ENCODE results near the gene IQCN. TPM values are rescaled to one million over a fixed set of nuclear protein-coding genes. Genes with fewer than 3 reads are reported as not detected.
A peak's percentile ranks its signal among the peaks of the same experiment; 100 is the strongest.

IQCN gene
- total and polyA plus RNA-seq, 10 of the 15 experiments (the other 5 are each of a cell fraction or from before 2014, with no cell fraction given), result 0.01 to 0.54 (median 0.23) TPM; not detected in 3

- Histone ChIP-seq H3K4me1 (ENCODE audit: control insufficient read depth, insufficient read depth, low read length) (peaks cover 5% of the 10 kb centered on the region), H3K4me3 (no peak overlapping the region), H3K36me3 (ENCODE audit: control insufficient read depth in 2 of 2, insufficient read depth in 2 of 2, low read length in 1 of 2) (no peaks in the 10 kb centered on the region), H3K27ac (ENCODE audit: control insufficient read depth, insufficient read depth) (no peak overlapping the region), H3K4me2 (ENCODE audit: control insufficient read depth, insufficient read depth) (no peak overlapping the region), H3K9ac (ENCODE audit: control insufficient read depth, insufficient read depth, low read length) (no peak overlapping the region), H2AFZ (ENCODE audit: control insufficient read depth, low read depth, low read length) (no peak overlapping the region), H4K20me1 (ENCODE audit: control insufficient read depth, insufficient read depth) (no peaks in the 10 kb centered on the region), H3K27me3 (replicated peaks in 1 of 2; ENCODE audit: control insufficient read depth in 2 of 2, insufficient read depth in 2 of 2, low read length in 1 of 2) (no peaks in the 10 kb centered on the region; a peak in 1 of 4 replicates), H3K9me3 (replicated peaks; ENCODE audit: control insufficient read depth, insufficient read depth, low read length) (no peaks in the 10 kb centered on the region), H3K79me2 (ENCODE audit: control insufficient read depth, insufficient read depth, low read length) (no peaks in the 10 kb centered on the region)
- ChIA-PET POLR2A (interaction anchor here (0.9 to 1.7 kb wide), 3 partner anchors 29 to 62 kb away, joined by 3 to 4 read pairs (median 4); no protein-coding TSS in a partner anchor), RAD21 (ENCODE audit: unreplicated experiment) (interaction anchor here (0.7 to 8.7 kb wide), 9 partner anchors 9 to 75 kb away, joined by 3 to 175 read pairs (median 10); partner anchors contain the start of genes MPV17L2 and RAB3A), CTCF (interaction anchor here (1.1 to 8.0 kb wide), 17 partner anchors 8 to 190 kb away, joined by 3 to 213 read pairs (median 10); partner anchors contain the start of genes LSM4, MPV17L2 and RAB3A), SMC1A (ENCODE audit: uncharacterized antibody, unreplicated experiment) (interaction anchor here (0.8 to 7.6 kb wide), 9 partner anchors 25 to 157 kb away, joined by 3 to 121 read pairs (median 7); partner anchors contain the start of genes MPV17L2 and RAB3A)
- peak; percentile 47; the same call in 2 of the 3 replicates for ATAC-seq
- WGBS (ENCODE audit: insufficient coverage, insufficient replicate concordance, low lambda C conversion rate, missing lambda C conversion rate), result 49% methylated on average over 5 of the region's 5 CpGs
- no peak for DNase-seq (ENCODE audit: low read depth, low spot score)
- no TSS peak for BruUV-seq (replicated peaks)
- in situ Hi-C loops (cut with MboI), result no loop called here
- FAIRE-seq, result no peak
- intact Hi-C loops (cut with micrococcal nuclease; ENCODE audit: unreplicated experiment), result no loop called here
- TF ChIP-seq ZNF592 (IDR thresholded peaks at IDR 0.05) (no peak), NRF1 (conservative IDR thresholded peaks at IDR 0.05; ENCODE audit: low read depth, low read length) (no peak), POLR2A (IDR thresholded peaks at IDR 0.05; ENCODE audit: low read depth, low read length) (no peak), HCFC1 (IDR thresholded peaks at IDR 0.05; ENCODE audit: low read length) (no peak), HDGF (IDR thresholded peaks at IDR 0.05) (no peak), ELK1 (IDR thresholded peaks at IDR 0.05; ENCODE audit: low read depth, low read length) (no peak), PAX5 (IDR thresholded peaks at IDR 0.05; ENCODE audit: borderline replicate concordance, low read depth, low read length) (no peak), RBBP5 (conservative IDR thresholded peaks at IDR 0.05) (no peak), NR2F1 (conservative IDR thresholded peaks at IDR 0.05) (no peak), IKZF1 (conservative IDR thresholded peaks at IDR 0.05) (no peak)
- TF ChIP-seq, protein P1, sequence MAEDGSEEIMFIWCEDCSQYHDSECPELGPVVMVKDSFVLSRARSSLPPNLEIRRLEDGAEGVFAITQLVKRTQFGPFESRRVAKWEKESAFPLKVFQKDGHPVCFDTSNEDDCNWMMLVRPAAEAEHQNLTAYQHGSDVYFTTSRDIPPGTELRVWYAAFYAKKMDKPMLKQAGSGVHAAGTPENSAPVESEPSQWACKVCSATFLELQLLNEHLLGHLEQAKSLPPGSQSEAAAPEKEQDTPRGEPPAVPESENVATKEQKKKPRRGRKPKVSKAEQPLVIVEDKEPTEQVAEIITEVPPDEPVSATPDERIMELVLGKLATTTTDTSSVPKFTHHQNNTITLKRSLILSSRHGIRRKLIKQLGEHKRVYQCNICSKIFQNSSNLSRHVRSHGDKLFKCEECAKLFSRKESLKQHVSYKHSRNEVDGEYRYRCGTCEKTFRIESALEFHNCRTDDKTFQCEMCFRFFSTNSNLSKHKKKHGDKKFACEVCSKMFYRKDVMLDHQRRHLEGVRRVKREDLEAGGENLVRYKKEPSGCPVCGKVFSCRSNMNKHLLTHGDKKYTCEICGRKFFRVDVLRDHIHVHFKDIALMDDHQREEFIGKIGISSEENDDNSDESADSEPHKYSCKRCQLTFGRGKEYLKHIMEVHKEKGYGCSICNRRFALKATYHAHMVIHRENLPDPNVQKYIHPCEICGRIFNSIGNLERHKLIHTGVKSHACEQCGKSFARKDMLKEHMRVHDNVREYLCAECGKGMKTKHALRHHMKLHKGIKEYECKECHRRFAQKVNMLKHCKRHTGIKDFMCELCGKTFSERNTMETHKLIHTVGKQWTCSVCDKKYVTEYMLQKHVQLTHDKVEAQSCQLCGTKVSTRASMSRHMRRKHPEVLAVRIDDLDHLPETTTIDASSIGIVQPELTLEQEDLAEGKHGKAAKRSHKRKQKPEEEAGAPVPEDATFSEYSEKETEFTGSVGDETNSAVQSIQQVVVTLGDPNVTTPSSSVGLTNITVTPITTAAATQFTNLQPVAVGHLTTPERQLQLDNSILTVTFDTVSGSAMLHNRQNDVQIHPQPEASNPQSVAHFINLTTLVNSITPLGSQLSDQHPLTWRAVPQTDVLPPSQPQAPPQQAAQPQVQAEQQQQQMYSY (CRISPR knock-in tag; IDR thresholded peaks at IDR 0.05), result no peak
- TF ChIP-seq, protein P2, sequence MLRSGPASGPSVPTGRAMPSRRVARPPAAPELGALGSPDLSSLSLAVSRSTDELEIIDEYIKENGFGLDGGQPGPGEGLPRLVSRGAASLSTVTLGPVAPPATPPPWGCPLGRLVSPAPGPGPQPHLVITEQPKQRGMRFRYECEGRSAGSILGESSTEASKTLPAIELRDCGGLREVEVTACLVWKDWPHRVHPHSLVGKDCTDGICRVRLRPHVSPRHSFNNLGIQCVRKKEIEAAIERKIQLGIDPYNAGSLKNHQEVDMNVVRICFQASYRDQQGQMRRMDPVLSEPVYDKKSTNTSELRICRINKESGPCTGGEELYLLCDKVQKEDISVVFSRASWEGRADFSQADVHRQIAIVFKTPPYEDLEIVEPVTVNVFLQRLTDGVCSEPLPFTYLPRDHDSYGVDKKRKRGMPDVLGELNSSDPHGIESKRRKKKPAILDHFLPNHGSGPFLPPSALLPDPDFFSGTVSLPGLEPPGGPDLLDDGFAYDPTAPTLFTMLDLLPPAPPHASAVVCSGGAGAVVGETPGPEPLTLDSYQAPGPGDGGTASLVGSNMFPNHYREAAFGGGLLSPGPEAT (IDR thresholded peaks at IDR 0.05; ENCODE audit: low read depth), result no peak
- TF ChIP-seq, protein P3, sequence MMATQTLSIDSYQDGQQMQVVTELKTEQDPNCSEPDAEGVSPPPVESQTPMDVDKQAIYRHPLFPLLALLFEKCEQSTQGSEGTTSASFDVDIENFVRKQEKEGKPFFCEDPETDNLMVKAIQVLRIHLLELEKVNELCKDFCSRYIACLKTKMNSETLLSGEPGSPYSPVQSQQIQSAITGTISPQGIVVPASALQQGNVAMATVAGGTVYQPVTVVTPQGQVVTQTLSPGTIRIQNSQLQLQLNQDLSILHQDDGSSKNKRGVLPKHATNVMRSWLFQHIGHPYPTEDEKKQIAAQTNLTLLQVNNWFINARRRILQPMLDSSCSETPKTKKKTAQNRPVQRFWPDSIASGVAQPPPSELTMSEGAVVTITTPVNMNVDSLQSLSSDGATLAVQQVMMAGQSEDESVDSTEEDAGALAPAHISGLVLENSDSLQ (IDR thresholded peaks at IDR 0.05), result no peak
These were observed 20.5 kb downstream of the IQCN start for GRCh38 chr19:18253716-18254115.
